ENCODE data around the gene OR10A3.

The OR10A3 gene

GRCh38 chr11:7890417-7891172 is 50.9 kb downstream of the OR10A3 start:
- DNase-seq, result no peak

GRCh38 chr11:7889985-7890384 is 51.5 kb downstream of the OR10A3 start:
- DNase-seq, result no peak

All from NCI-H524 treated with DMSO at 0.1 percent for 48 hours (cell line).